NCI-H2107 (cell line): ENCODE measurements around the gene GYS2.

Source experiments
- DNase-seq: peaks from one replicate; lab custom pipeline; 2025; lab: John Stamatoyannopoulos, UW

Gene GYS2

GRCh38 chr12:21552635-21553328, 51.9 kb downstream of the GYS2 start:
- no peak for DNase-seq

- DNase-seq, result no peak
Observed at GRCh38 chr12:21551841-21552465, 52.7 kb downstream of the GYS2 start.

GRCh38 chr12:21547437-21547836, 57.2 kb downstream of the GYS2 start:
- DNase-seq, result no peak

GRCh38 chr12:21546716-21547115, 57.9 kb downstream of the GYS2 start:
- no peak for DNase-seq

GRCh38 chr12:21545557-21545956, 59.1 kb downstream of the GYS2 start:
- DNase-seq, result no peak

GRCh38 chr12:21543151-21543550, 61.5 kb downstream of the GYS2 start:
- no peak for DNase-seq

- DNase-seq, result no peak
Observed at GRCh38 chr12:21542403-21542802, 62.2 kb downstream of the GYS2 start.

GRCh38 chr12:21541773-21542172, 62.9 kb downstream of the GYS2 start:
- no peak for DNase-seq

- no peak for DNase-seq
Observed at GRCh38 chr12:21539797-21540196, 64.8 kb downstream of the GYS2 start.

- DNase-seq, result no peak
Observed at GRCh38 chr12:21538061-21538653, 66.5 kb downstream of the GYS2 start.

GRCh38 chr12:21529456-21529855, 75.2 kb downstream of the GYS2 start:
- no peak for DNase-seq

GRCh38 chr12:21528953-21529352, 75.7 kb downstream of the GYS2 start:
- DNase-seq, result no peak

- DNase-seq, result peak; percentile 67
Observed at GRCh38 chr12:21527451-21528180, 77.0 kb downstream of the GYS2 start.

GRCh38 chr12:21526721-21527345, 77.8 kb downstream of the GYS2 start:
- DNase-seq, result no peak

GRCh38 chr12:21526053-21526452, 78.6 kb downstream of the GYS2 start, which contains the start of gene SPX:
Gene SPX (plus strand): TSS chr12:21526296. CDS start chr12:21526473, 177 bp downstream.
- DNase-seq, result no peak

- DNase-seq, result no peak
Observed at GRCh38 chr12:21523148-21523547, 81.5 kb downstream of the GYS2 start.

- DNase-seq, result no peak
Observed at GRCh38 chr12:21521541-21521940, 83.1 kb downstream of the GYS2 start.

GRCh38 chr12:21518451-21518850, 86.2 kb downstream of the GYS2 start:
- DNase-seq, result no peak

- no peak for DNase-seq
Observed at GRCh38 chr12:21516281-21516680, 88.4 kb downstream of the GYS2 start.

GRCh38 chr12:21509768-21510167, 94.9 kb downstream of the GYS2 start:
- DNase-seq, result no peak

GRCh38 chr12:21507849-21508248, 96.8 kb downstream of the GYS2 start:
- no peak for DNase-seq

- no peak for DNase-seq
Observed at GRCh38 chr12:21505888-21506287, 98.8 kb downstream of the GYS2 start.
